ENCODE data around the gene ITPR3. TPM values are rescaled to one million over a fixed set of nuclear protein-coding genes. Genes with fewer than 3 reads are reported as not detected.

The ITPR3 gene
- polyA plus RNA-seq, 1 of the 3 experiments (the other 2 are of a cell fraction): 8.1 TPM

DNA sequence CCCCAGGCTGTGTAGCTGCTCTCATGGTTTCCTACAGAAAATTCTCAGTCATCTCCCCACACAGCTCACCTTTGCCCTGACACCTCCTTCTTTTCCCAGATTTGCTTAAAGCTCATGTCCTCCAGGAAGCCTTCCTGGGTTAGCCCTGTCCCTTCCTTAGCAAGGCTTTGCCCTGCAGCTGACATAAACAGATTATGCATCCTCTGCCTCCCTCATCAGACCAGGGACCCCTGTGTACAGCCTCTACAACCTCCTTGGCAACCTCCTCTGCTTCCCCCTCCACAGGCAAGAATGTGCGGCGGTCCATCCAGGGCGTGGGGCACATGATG is 50.6 kb downstream of the ITPR3 start:
- ChIA-PET POLR2A (no interaction called here), CTCF (interaction anchor here (0.8 to 1.4 kb wide), 2 partner anchors 11 to 34 kb away, joined by 3 read pairs; no protein-coding TSS in a partner anchor)
- H3K27me3 ChIP-seq (ENCODE audit: insufficient read depth): no peaks in the 10 kb centered on the region
- no peak overlapping the region for H3K9ac ChIP-seq
- no peak for DNase-seq
- H3K4me2 ChIP-seq: no peak overlapping the region
- 100% methylated on average over 3 of the region's 3 CpGs for WGBS (ENCODE audit: low lambda C conversion rate)
- H3K36me3 ChIP-seq (replicated peaks in 1 of 2; ENCODE audit: control insufficient read depth in 1 of 2, insufficient read depth in 2 of 2, low read length in 1 of 2): no peaks in the 10 kb centered on the region
- peaks cover 0 to 4% of the 10 kb centered on the region in 2 experiments; a peak in 3 of 4 replicates for H3K4me1 ChIP-seq (ENCODE audit: control insufficient read depth in 1 of 2, insufficient read depth in 2 of 2, low read depth in 1 of 2, low read length in 1 of 2)
- no peak overlapping the region for H3K4me3 ChIP-seq (ENCODE audit: low read depth in 2 of 2, low read length in 1 of 2)
- no peak overlapping the region for H2AFZ ChIP-seq (ENCODE audit: low read depth)
- H3K79me2 ChIP-seq (ENCODE audit: insufficient read depth): no peaks in the 10 kb centered on the region
- H3K9me3 ChIP-seq: no peaks in the 10 kb centered on the region
- no peak overlapping the region for H3K27ac ChIP-seq (ENCODE audit: low read depth in 2 of 2, low read length in 1 of 2)
- no peaks in the 10 kb centered on the region for H3F3A ChIP-seq (replicated peaks; ENCODE audit: insufficient read depth)
- H4K20me1 ChIP-seq (ENCODE audit: insufficient read depth): no peaks in the 10 kb centered on the region
- no peaks in the 10 kb centered on the region for H3K9me2 ChIP-seq
- TF ChIP-seq USF2 (IDR thresholded peaks at IDR 0.05; ENCODE audit: borderline replicate concordance, low read depth, low read length) (no peak), JUND (IDR thresholded peaks at IDR 0.05) (no peak), FOXM1 (IDR thresholded peaks at IDR 0.05; ENCODE audit: low read depth) (no peak), FOSL2 (IDR thresholded peaks at IDR 0.05; ENCODE audit: borderline replicate concordance, low read depth) (no peak), SMC3 (IDR thresholded peaks at IDR 0.05; ENCODE audit: low read depth, low read length) (no peak), EZH2phosphoT487 (IDR thresholded peaks at IDR 0.05; ENCODE audit: borderline replicate concordance, low read depth) (no peak)
- TF ChIP-seq, protein P1, sequence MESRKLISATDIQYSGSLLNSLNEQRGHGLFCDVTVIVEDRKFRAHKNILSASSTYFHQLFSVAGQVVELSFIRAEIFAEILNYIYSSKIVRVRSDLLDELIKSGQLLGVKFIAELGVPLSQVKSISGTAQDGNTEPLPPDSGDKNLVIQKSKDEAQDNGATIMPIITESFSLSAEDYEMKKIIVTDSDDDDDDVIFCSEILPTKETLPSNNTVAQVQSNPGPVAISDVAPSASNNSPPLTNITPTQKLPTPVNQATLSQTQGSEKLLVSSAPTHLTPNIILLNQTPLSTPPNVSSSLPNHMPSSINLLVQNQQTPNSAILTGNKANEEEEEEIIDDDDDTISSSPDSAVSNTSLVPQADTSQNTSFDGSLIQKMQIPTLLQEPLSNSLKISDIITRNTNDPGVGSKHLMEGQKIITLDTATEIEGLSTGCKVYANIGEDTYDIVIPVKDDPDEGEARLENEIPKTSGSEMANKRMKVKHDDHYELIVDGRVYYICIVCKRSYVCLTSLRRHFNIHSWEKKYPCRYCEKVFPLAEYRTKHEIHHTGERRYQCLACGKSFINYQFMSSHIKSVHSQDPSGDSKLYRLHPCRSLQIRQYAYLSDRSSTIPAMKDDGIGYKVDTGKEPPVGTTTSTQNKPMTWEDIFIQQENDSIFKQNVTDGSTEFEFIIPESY (IDR thresholded peaks at IDR 0.05; ENCODE audit: borderline replicate concordance, low read depth): no peak

- H4K20me1 ChIP-seq (ENCODE audit: insufficient read depth): no peaks in the 10 kb centered on the region
- 0 out of 2 replicates have a peak overlapping the region, but pooled peaks have one; percentile 38 for H3K4me2 ChIP-seq
- no peak overlapping the region for H2AFZ ChIP-seq (ENCODE audit: low read depth)
- 10% methylated on average over 4 of the region's 5 CpGs for WGBS (ENCODE audit: low lambda C conversion rate)
- no peaks in the 10 kb centered on the region for H3K79me2 ChIP-seq (ENCODE audit: insufficient read depth)
- peak; percentile 65 for DNase-seq
- ChIA-PET POLR2A (no interaction called here), CTCF (interaction anchor here (1.0 to 2.2 kb wide), 4 partner anchors 13 to 86 kb away, joined by 4 to 8 read pairs (median 4); no protein-coding TSS in a partner anchor)
- no peaks in the 10 kb centered on the region for H3K9me2 ChIP-seq
- H3K4me1 ChIP-seq (ENCODE audit: control insufficient read depth in 1 of 2, insufficient read depth in 2 of 2, low read depth in 1 of 2, low read length in 1 of 2): peaks cover 0 to 4% of the 10 kb centered on the region in 2 experiments; a peak in 3 of 4 replicates
- H3K9me3 ChIP-seq: no peaks in the 10 kb centered on the region
- H3K27me3 ChIP-seq (ENCODE audit: insufficient read depth): no peaks in the 10 kb centered on the region
- no peaks in the 10 kb centered on the region for H3K36me3 ChIP-seq (replicated peaks in 1 of 2; ENCODE audit: control insufficient read depth in 1 of 2, insufficient read depth in 2 of 2, low read length in 1 of 2)
- H3K9ac ChIP-seq: no peak overlapping the region
- H3K4me3 ChIP-seq (ENCODE audit: low read depth in 2 of 2, low read length in 1 of 2): no peak overlapping the region
- H3K27ac ChIP-seq (ENCODE audit: low read depth in 2 of 2, low read length in 1 of 2): 0 out of 4 replicates have a peak overlapping the region, but pooled peaks of 1 of the 2 experiments have one; percentile 24
- no peaks in the 10 kb centered on the region for H3F3A ChIP-seq (replicated peaks; ENCODE audit: insufficient read depth)
- TF ChIP-seq TAF1 (IDR thresholded peaks at IDR 0.05; ENCODE audit: borderline replicate concordance, low read depth, low read length): no peak
- peak; percentile 51 for TF ChIP-seq RAD21 (IDR thresholded peaks at IDR 0.05; ENCODE audit: low read length)
- TF ChIP-seq, protein P2, sequence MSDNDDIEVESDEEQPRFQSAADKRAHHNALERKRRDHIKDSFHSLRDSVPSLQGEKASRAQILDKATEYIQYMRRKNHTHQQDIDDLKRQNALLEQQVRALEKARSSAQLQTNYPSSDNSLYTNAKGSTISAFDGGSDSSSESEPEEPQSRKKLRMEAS (IDR thresholded peaks at IDR 0.05; ENCODE audit: low read depth): 0 out of 2 replicates have a peak, but pooled peaks have one; percentile 38
- no peak for TF ChIP-seq CHD2 (IDR thresholded peaks at IDR 0.05; ENCODE audit: low read length, partially characterized antibody)
- TF ChIP-seq RXRA (IDR thresholded peaks at IDR 0.05; ENCODE audit: borderline replicate concordance, low read depth): peak; percentile 51; the same call in 1 of the 2 replicates
- no peak for TF ChIP-seq RCOR1 (IDR thresholded peaks at IDR 0.05; ENCODE audit: low read length)
- TF ChIP-seq MXI1 (IDR thresholded peaks at IDR 0.05; ENCODE audit: low read depth, low read length): no peak
- peak; percentile 81; the same call in 1 of the 2 replicates for TF ChIP-seq JUND (IDR thresholded peaks at IDR 0.05)
- TF ChIP-seq SMC3 (IDR thresholded peaks at IDR 0.05; ENCODE audit: low read depth, low read length): peak; percentile 59
- peak; percentile 94 for TF ChIP-seq FOSL2 (IDR thresholded peaks at IDR 0.05; ENCODE audit: borderline replicate concordance, low read depth)
- peak in 1 of 2 experiments; percentile 58; a peak in 1 of 4 replicates for TF ChIP-seq EP300 (IDR thresholded peaks at IDR 0.05; ENCODE audit: borderline replicate concordance in 1 of 2, low read depth in 1 of 2, low read length in 1 of 2)
- 0 out of 2 replicates have a peak, but pooled peaks have one; percentile 47 for TF ChIP-seq SIN3A (IDR thresholded peaks at IDR 0.05; ENCODE audit: borderline replicate concordance, low read depth, low read length)
- TF ChIP-seq NRF1 (IDR thresholded peaks at IDR 0.05; ENCODE audit: low read depth, low read length): no peak
- TF ChIP-seq PBX3 (IDR thresholded peaks at IDR 0.05): 0 out of 2 replicates have a peak, but pooled peaks have one; percentile 22
- TF ChIP-seq NFIC (IDR thresholded peaks at IDR 0.05; ENCODE audit: borderline replicate concordance): peak; percentile 68; the same call in 1 of the 2 replicates
- TF ChIP-seq, protein P1 (IDR thresholded peaks at IDR 0.05; ENCODE audit: borderline replicate concordance, low read depth): no peak
- no peak for TF ChIP-seq FOXM1 (IDR thresholded peaks at IDR 0.05; ENCODE audit: low read depth)
These were observed 51.7 kb downstream of the ITPR3 start for GRCh38 chr6:33672808-33673207.
